ENCODE measurements around the gene ASPDH.
A peak's percentile ranks its signal among the peaks of the same experiment; 100 is the strongest.
"Not testable (repeated sequence)": the region's sequence is repeated elsewhere in the genome, so short reads cannot be mapped to it uniquely, and the experiment has no call there.

ASPDH gene

DNA sequence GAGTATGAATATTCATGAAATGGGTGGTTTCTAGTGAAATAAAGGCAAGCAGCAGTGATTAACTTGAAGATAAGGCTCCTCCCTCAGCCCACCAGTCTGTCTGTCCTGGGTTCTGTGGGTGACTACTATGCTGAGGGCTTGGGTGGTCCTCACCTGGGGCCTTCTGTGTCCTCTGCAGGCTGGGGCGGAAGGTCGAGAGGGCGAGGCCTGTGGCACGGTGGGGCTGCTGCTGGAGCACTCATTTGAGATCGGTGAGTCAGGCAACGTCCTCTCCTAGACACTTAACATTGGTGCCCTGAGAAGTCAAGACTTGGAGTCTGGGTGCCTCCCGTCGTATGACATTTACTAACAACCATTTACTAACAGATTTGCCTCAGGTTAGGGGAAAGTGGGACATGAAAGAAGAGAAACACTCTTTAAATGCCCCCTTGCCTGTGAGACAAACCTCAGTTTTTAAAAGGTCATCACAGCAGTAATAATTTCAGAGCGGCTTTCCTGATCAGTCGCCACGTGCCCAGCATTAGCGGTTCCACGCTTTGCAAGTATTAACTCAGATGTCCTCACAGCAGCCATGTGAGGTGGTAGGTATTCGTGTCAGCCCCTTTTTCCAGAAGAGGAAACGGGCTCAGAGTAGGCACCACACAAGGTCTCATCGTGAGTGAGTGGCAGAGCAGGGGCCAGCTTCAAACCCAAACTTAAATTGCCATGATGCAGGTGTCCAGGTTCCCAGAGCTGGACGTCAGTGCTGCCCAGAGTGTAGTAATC, 35.8 kb downstream of the ASPDH start:
- H3K9me3 ChIP-seq (ENCODE audit: control insufficient read depth, low read depth, low read length): no peaks in the 10 kb centered on the region
- no peaks in the 10 kb centered on the region for H3K27me3 ChIP-seq (ENCODE audit: control insufficient read depth, insufficient read depth, low read length)
- peaks cover 15% of the 10 kb centered on the region for H3K36me3 ChIP-seq (ENCODE audit: control insufficient read depth, low read depth, low read length)
- H3K4me3 ChIP-seq (ENCODE audit: low read length): peak overlapping the region; percentile 74
- no peak overlapping the region for H3K9ac ChIP-seq (ENCODE audit: low read length)
- no peak overlapping the region for H3K27ac ChIP-seq (ENCODE audit: low read length)
- peaks cover 5% of the 10 kb centered on the region for H3K4me1 ChIP-seq (ENCODE audit: control insufficient read depth, low read depth, low read length)

DNA sequence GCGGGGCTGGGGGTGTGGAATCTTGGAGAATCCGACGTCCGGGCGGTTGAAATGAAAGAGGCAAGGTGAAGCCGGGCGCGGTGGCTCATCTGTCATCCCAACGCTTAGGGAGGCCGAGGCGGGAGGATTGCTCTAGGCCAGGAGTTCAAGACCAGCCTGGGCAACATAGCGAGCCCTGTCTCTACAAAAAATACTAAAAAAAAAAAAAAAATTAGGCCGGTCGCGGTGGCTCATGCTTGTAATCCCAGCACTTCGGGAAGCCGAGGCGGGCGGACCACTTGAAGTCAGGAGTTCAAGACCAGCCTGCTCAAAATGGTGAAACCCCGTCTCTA, 36.8 kb downstream of the ASPDH start:
- no peaks in the 10 kb centered on the region for H3K9me3 ChIP-seq (ENCODE audit: control insufficient read depth, low read depth, low read length)
- peaks cover 11% of the 10 kb centered on the region for H3K36me3 ChIP-seq (ENCODE audit: control insufficient read depth, low read depth, low read length)
- H3K4me1 ChIP-seq (ENCODE audit: control insufficient read depth, low read depth, low read length): peaks cover 5% of the 10 kb centered on the region
- no peak overlapping the region for H3K27ac ChIP-seq (ENCODE audit: low read length)
- no peaks in the 10 kb centered on the region for H3K27me3 ChIP-seq (ENCODE audit: control insufficient read depth, insufficient read depth, low read length)
- peak overlapping the region; percentile 74 for H3K4me3 ChIP-seq (ENCODE audit: low read length)
- H3K9ac ChIP-seq (ENCODE audit: low read length): peak overlapping the region; percentile 78

DNA sequence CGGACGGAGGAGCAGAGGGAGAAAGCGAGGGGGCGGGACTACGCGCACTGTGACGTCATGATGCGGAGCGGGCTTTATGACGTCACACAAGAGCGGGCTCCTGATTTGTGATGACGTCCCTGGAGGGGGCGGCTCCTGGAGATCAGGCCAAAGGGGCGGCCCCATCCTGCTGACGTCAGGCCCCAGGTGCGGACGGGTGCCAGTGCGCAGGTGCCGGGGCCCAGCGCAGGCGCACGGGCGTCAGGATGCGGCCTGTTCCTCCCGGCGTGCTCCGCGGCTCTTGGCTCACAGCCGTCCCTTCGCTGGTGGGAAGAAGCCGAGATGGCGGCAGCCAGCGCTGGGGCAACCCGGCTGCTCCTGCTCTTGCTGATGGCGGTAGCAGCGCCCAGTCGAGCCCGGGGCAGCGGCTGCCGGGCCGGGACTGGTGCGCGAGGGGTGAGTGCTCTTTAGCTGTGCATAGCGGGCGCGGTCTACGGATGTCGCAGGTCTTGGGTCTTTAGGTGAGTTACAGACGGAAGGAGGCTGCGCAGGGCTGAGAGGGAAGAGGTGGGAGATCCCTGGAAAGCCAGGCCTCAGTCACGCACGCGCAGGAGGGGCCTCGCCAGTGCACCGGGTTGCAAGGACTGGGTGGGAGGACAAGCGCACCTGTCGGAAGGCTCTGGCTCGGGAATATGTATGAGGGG, 37.3 kb downstream of the ASPDH start, which contains the start of the genes EMC10 and GARIN5A:
Gene EMC10 (plus strand): TSS at position 284 of the 683 bp plus-strand sequence. CDS start 38 bp downstream, at position 322.
Gene GARIN5A (minus strand): TSS at position 625 of the 683 bp plus-strand sequence. CDS start 460 bp downstream, at position 165.
- Histone ChIP-seq H3K4me1 (ENCODE audit: control insufficient read depth, low read depth, low read length) (peaks cover 5% of the 10 kb centered on the region), H3K9ac (ENCODE audit: low read length) (peak within 1 kb of the TSS; percentile 78), H3K9me3 (ENCODE audit: control insufficient read depth, low read depth, low read length) (no peaks in the 10 kb centered on the region), H3K27ac (ENCODE audit: low read length) (peak within 1 kb of the TSS; percentile 50), H3K4me3 (ENCODE audit: low read length) (peak within 1 kb of the TSS; percentile 74), H3K27me3 (ENCODE audit: control insufficient read depth, insufficient read depth, low read length) (no peaks in the 10 kb centered on the region), H3K36me3 (ENCODE audit: control insufficient read depth, low read depth, low read length) (peaks cover 11% of the 10 kb centered on the region)

DNA sequence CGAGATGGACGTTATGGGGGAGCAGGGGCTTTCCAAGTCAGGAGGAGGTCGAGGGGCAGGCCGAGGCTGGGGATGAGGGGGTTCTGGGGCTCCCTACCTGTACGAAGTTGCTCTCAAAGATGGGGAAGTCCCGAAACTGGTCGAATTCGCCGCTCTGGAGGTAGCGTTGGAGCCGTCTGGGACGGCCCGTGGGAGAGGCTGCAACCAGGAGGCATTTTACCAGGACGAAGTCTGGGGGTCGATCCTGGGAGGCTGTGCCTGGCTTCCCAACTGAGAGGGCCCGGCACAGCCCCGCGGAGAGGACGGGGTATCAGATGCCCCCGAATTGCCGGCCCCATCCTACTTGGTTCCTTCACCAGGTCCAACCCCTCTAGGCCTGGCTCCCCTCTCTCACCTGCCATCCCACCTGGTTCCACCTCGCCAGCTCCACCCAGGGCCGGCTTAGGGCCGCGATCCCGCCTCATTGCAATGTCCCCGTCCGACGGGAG, 37.9 kb downstream of the ASPDH start:
- Histone ChIP-seq H3K27me3 (ENCODE audit: control insufficient read depth, insufficient read depth, low read length) (no peaks in the 10 kb centered on the region), H3K4me1 (ENCODE audit: control insufficient read depth, low read depth, low read length) (peaks cover 5% of the 10 kb centered on the region), H3K27ac (ENCODE audit: low read length) (no peak overlapping the region), H3K36me3 (ENCODE audit: control insufficient read depth, low read depth, low read length) (peaks cover 11% of the 10 kb centered on the region), H3K4me3 (ENCODE audit: low read length) (peak overlapping the region; percentile 11), H3K9me3 (ENCODE audit: control insufficient read depth, low read depth, low read length) (no peaks in the 10 kb centered on the region), H3K9ac (ENCODE audit: low read length) (no peak overlapping the region)

DNA sequence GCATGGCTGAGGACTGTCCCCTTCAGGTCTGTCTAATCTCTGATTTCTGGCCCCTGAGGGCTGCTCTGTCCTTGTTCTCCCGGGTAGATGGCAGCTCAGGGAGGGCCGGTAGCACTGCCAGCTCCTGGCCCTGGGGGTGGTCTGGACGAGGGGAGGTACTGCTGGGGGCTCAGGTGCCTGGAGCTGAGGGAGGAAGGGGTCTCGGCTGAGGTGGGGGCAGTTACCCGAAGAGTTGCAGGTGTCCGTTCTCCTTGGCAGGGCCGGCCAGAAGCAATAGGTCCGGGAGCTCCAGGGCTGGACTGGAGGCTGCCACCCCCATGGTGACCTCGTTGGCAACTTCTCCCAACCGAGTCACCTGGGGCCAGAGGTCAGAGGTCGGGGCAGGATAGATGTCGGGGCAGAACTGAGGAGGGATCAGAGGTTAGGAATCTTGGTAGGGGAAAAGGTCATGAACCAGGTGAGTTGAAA, 38.6 kb downstream of the ASPDH start:
- Histone ChIP-seq H3K9ac (ENCODE audit: low read length) (no peak overlapping the region), H3K9me3 (ENCODE audit: control insufficient read depth, low read depth, low read length) (no peaks in the 10 kb centered on the region), H3K4me3 (ENCODE audit: low read length) (no peak overlapping the region), H3K4me1 (ENCODE audit: control insufficient read depth, low read depth, low read length) (peaks cover 5% of the 10 kb centered on the region), H3K27ac (ENCODE audit: low read length) (no peak overlapping the region), H3K27me3 (ENCODE audit: control insufficient read depth, insufficient read depth, low read length) (no peaks in the 10 kb centered on the region), H3K36me3 (ENCODE audit: control insufficient read depth, low read depth, low read length) (peaks cover 11% of the 10 kb centered on the region)

DNA sequence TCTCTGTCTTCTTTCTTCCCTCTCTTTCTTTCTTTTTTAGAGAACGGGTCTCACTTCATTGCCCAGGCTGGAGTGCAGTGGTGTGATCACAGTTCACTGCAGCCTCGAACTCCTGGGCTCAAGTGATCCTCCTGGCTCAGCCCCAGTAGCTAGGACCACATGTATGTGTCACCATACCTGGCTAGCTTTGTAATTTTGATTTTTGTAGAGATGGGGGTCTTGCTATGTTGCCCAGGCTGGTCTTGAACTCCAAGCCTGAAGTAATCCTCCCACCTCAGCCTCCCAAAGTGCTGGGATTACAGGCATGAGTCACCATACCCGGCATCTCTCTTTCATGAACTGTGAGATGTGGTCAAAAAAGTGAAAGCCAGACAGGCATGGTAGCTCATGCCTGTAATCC, 40.4 kb downstream of the ASPDH start:
- H3K27me3 ChIP-seq (ENCODE audit: control insufficient read depth, insufficient read depth, low read length); H3K4me1 ChIP-seq (ENCODE audit: control insufficient read depth, low read depth, low read length); H3K4me3 ChIP-seq (ENCODE audit: low read length); H3K27ac ChIP-seq (ENCODE audit: low read length); H3K9me3 ChIP-seq (ENCODE audit: control insufficient read depth, low read depth, low read length); H3K9ac ChIP-seq (ENCODE audit: low read length); H3K36me3 ChIP-seq (ENCODE audit: control insufficient read depth, low read depth, low read length): not testable (repeated sequence)

DNA sequence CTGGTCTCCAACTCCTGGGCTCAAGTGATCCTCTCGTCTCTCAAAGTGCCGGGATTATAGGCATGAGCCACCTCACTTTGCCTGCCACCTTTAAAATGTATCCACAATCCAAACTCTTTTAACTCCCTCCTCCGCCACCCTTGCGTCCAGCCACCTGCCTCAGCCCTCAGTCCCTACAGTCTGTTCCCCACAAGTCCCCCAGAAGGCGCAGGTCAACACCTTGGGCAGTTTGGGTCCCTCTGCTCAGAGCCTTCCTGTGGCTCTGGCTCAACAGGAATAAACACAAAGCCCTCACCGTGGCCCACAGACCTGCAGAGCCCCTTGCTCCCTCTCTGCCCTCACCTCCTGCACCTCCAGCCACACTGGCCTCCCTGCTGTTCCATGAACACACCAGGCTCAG, 44.9 kb downstream of the ASPDH start:
- no peaks in the 10 kb centered on the region for H3K27me3 ChIP-seq (ENCODE audit: control insufficient read depth, insufficient read depth, low read length)
- no peak overlapping the region for H3K9ac ChIP-seq (ENCODE audit: low read length)
- peaks cover 6% of the 10 kb centered on the region for H3K4me1 ChIP-seq (ENCODE audit: control insufficient read depth, low read depth, low read length)
- no peaks in the 10 kb centered on the region for H3K36me3 ChIP-seq (ENCODE audit: control insufficient read depth, low read depth, low read length)
- H3K27ac ChIP-seq (ENCODE audit: low read length): no peak overlapping the region
- H3K4me3 ChIP-seq (ENCODE audit: low read length): no peak overlapping the region
- H3K9me3 ChIP-seq (ENCODE audit: control insufficient read depth, low read depth, low read length): no peaks in the 10 kb centered on the region

DNA sequence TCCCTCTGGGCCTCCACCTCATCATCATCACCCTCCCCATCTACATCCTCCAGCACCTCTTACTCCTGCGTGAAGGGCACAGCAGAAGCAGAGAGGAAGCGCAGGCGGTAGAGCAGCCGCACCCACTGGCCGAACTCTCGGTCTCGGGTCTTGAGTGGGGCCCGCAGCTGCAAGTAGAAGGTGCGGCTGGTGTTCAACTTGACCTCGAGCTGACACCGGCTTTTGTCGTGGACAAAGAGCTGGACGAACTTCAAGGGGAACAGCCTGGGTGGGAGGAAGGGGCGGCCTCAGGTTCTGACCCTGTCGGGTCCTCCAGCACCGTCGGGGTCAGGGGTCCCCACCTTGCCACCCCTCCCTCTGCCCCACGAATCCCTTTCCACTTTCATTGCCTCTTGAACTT, 46.1 kb downstream of the ASPDH start:
- Histone ChIP-seq H3K9ac (ENCODE audit: low read length) (no peak overlapping the region), H3K9me3 (ENCODE audit: control insufficient read depth, low read depth, low read length) (no peaks in the 10 kb centered on the region), H3K27ac (ENCODE audit: low read length) (no peak overlapping the region), H3K4me3 (ENCODE audit: low read length) (no peak overlapping the region), H3K27me3 (ENCODE audit: control insufficient read depth, insufficient read depth, low read length) (no peaks in the 10 kb centered on the region), H3K36me3 (ENCODE audit: control insufficient read depth, low read depth, low read length) (no peaks in the 10 kb centered on the region), H3K4me1 (ENCODE audit: control insufficient read depth, low read depth, low read length) (peaks cover 6% of the 10 kb centered on the region)

DNA sequence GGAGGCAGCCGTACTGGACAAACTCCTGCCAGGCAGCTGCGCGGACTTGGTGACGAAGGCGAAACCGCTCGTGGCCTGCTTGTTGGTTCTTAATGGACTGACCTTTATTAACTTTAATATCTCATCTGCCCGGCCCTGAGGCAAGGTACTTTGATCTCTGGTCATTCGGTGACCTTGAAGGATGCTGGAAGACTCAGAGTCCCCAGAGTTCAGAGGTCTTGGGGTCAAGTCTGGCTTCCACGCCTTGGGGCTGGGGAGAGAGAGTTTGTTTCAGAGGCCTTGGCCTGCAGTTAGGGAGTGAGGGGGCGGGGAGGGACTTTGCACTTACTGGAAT, 47.0 kb downstream of the ASPDH start:
- Histone ChIP-seq H3K27me3 (ENCODE audit: control insufficient read depth, insufficient read depth, low read length) (no peaks in the 10 kb centered on the region), H3K36me3 (ENCODE audit: control insufficient read depth, low read depth, low read length) (no peaks in the 10 kb centered on the region), H3K9me3 (ENCODE audit: control insufficient read depth, low read depth, low read length) (no peaks in the 10 kb centered on the region), H3K4me1 (ENCODE audit: control insufficient read depth, low read depth, low read length) (peaks cover 6% of the 10 kb centered on the region), H3K27ac (ENCODE audit: low read length) (no peak overlapping the region), H3K4me3 (ENCODE audit: low read length) (no peak overlapping the region), H3K9ac (ENCODE audit: low read length) (no peak overlapping the region)

DNA sequence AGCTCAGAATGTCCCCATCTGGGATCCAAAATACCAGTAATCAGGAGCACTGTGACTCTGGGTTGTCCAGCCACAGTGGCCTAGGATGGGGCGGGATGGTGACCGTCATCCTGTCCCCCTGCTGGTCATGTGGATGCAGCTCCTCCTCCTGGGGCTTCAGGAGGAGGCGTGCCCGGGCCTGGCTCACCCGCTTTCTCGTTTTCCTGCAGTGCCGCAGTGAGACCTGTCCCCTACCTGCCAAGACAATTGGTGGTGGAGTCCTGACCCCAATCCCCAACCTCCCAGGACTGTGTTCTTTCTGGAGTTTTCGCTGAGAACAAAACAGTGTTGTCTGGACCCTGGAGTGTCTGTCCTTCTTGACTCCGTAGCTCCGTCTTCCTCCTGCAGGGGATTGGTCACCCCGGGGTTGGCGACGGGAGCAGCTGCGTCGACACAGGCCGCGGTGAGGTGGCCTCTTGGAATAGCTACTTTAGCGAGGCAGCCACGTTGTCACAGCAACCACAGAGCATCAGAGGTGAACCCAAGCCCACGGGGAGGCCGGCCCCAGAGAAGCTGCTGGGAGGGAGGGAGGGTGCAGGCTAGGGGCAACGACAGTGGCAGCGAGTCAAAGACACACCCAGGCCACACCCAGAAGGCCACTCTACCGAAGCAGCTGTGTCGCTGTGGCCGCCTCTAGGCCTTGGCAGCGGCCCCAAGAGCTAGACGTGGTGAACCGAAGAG, 47.6 kb downstream of the ASPDH start:
- Histone ChIP-seq H3K9ac (ENCODE audit: low read length) (no peak overlapping the region), H3K9me3 (ENCODE audit: control insufficient read depth, low read depth, low read length) (no peaks in the 10 kb centered on the region), H3K27me3 (ENCODE audit: control insufficient read depth, insufficient read depth, low read length) (no peaks in the 10 kb centered on the region), H3K36me3 (ENCODE audit: control insufficient read depth, low read depth, low read length) (no peaks in the 10 kb centered on the region), H3K4me1 (ENCODE audit: control insufficient read depth, low read depth, low read length) (peaks cover 6% of the 10 kb centered on the region), H3K4me3 (ENCODE audit: low read length) (no peak overlapping the region), H3K27ac (ENCODE audit: low read length) (no peak overlapping the region)

DNA sequence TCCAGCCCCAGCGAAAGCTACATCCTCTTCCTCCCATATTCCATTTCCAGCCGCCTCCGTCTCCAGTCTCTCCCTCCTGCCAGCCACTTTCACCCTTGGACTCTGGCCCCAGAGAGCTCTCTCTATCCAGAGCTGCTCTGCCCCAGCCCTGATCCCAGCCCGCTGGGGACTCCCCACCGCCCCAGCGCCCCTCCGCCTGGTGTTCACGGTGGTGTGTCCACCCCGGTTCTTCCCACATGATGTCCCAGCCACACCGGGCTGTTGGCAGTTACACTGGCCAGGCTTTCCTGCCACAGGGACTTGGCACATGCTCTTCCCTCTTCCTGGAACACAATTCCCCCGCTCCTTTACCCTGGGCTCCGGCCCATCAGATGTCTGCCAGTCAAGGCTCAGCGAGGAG, 48.7 kb downstream of the ASPDH start:
- H3K4me1 ChIP-seq (ENCODE audit: control insufficient read depth, low read depth, low read length): peaks cover 6% of the 10 kb centered on the region

More for the DNA sequence above, 48.7 kb downstream of the ASPDH start:
- H3K9me3 ChIP-seq (ENCODE audit: control insufficient read depth, low read depth, low read length): no peaks in the 10 kb centered on the region
- no peak overlapping the region for H3K27ac ChIP-seq (ENCODE audit: low read length)
- no peaks in the 10 kb centered on the region for H3K36me3 ChIP-seq (ENCODE audit: control insufficient read depth, low read depth, low read length)
- no peak overlapping the region for H3K4me3 ChIP-seq (ENCODE audit: low read length)
- H3K27me3 ChIP-seq (ENCODE audit: control insufficient read depth, insufficient read depth, low read length): no peaks in the 10 kb centered on the region
- H3K9ac ChIP-seq (ENCODE audit: low read length): no peak overlapping the region
